ENCODE results near the gene FBXL20.

DNA sequence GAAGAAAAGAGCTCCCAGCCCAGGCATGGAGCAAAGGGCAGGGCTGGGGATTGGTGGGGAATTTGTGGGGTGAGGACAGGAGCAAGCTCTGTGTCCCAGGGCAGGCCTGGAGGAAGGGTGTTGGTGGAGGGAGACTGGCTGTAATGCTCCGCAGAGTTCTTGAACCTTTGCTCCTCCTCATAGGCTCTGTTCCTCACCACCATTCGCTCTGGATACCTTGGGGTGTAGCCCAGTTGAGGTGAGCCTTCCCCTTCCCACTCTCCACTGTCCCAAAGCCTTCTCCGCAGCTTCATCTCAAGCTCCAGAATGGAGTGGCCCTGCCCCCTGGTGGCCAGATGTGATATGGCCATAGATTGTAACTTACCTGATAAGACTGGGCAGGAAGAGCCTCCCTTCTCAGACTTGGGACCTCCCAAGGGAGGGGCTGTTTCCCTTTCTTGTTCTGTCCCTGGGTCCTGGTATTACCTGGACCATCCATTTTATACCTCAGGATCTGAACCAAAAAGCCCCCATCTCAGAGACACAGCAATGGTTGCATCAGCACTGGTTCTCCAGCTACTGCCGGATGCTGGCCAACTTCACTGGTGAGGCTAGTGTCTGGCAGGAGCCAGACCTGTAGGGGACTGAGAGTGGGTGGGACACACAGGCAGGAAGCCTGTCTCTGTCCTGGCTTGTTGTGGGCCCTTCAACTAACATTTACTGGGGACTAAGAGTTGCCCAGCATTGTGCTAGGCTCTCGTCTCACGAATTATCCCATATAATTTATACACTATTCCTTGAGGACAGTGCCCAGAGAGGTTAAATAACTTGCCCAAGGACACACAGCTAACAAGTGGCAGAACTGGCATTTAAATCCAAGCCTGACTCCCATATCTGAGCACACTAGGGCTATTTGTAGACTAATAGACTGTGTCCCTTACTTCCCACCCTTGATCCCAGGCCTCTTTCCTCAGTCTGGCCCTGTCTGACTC is 156.5 kb downstream of the FBXL20 start:
- TF ChIP-seq POLR2A (IDR thresholded peaks at IDR 0.05; ENCODE audit: low read depth) (no peak), EP300 (IDR thresholded peaks at IDR 0.05) (no peak), POLR2AphosphoS5 (IDR thresholded peaks at IDR 0.05) (peak in 1 of 2 donors; percentile 59)
- TF ChIP-seq, protein P1, sequence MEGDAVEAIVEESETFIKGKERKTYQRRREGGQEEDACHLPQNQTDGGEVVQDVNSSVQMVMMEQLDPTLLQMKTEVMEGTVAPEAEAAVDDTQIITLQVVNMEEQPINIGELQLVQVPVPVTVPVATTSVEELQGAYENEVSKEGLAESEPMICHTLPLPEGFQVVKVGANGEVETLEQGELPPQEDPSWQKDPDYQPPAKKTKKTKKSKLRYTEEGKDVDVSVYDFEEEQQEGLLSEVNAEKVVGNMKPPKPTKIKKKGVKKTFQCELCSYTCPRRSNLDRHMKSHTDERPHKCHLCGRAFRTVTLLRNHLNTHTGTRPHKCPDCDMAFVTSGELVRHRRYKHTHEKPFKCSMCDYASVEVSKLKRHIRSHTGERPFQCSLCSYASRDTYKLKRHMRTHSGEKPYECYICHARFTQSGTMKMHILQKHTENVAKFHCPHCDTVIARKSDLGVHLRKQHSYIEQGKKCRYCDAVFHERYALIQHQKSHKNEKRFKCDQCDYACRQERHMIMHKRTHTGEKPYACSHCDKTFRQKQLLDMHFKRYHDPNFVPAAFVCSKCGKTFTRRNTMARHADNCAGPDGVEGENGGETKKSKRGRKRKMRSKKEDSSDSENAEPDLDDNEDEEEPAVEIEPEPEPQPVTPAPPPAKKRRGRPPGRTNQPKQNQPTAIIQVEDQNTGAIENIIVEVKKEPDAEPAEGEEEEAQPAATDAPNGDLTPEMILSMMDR (IDR thresholded peaks at IDR 0.05) = peak; percentile 88 to 95 (median 93)

All from esophagus muscularis mucosa (tissue), 4 donors.